Measurements from ENCODE around the gene ABCG5.

GRCh38 chr2:43812947-43813346, 25.7 kb downstream of the ABCG5 start:
- TF ChIP-seq CTCF (IDR thresholded peaks at IDR 0.05) (no peak), POLR2A (IDR thresholded peaks at IDR 0.05) (no peak), POLR2AphosphoS5 (IDR thresholded peaks at IDR 0.05) (no peak)

Measured in upper lobe of left lung (tissue), 4 donors.